Measurements from ENCODE around the gene PDE10A.
"Not testable (repeated sequence)": the region's sequence is repeated elsewhere in the genome, so short reads cannot be mapped to it uniquely, and the experiment has no call there.

PDE10A gene

GRCh38 chr6:165624871-165625639 lies 38.0 kb downstream of the PDE10A start:
- DNase-seq (ENCODE audit: low read depth) = no peak

DNA sequence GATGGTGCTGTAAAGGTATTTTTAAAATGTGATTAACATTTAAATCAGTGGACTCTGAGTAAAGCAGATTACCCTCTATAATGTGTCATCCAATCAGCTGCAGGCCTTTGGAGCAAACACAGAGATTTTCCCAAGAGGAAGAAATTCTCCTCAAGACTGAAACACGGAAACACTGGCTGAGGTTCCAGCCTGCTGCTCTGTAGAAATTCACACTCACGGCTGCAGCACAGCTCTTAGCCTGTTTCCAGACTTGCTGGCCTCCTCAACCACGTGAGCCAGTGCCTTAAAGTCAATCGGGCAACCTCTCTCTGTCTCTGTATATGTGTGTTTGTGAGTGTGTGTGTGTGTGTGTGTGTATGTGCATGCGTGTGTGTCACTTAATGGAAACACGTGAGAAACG lies 41.1 kb downstream of the PDE10A start:
- DNase-seq (ENCODE audit: low read depth) = no peak

- DNase-seq (ENCODE audit: low read depth) = not testable (repeated sequence)
Measured at GRCh38 chr6:165618891-165619290, 44.1 kb downstream of the PDE10A start.

GRCh38 chr6:165618241-165618640 lies 44.8 kb downstream of the PDE10A start:
- DNase-seq (ENCODE audit: low read depth) = no peak

DNA sequence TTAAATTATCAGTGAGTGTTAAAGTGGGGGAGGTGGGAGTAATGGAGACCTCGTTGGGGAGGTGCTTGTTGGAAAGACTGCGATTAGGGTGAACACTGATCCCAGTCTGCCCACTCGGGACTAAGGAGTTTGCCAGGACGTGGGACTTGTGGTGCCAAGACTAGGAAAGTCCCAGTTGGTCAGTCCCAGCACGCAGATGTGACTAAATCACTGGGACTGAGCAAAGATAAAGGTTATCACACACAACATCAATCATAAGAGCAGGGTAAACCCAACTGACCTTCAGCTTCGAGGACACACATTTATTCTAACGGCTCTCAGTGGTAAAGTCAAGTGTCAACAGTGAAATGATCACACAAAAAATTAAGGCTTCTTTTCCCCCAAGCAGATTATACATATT lies 45.5 kb downstream of the PDE10A start:
- DNase-seq (ENCODE audit: low read depth) = no peak

- DNase-seq (ENCODE audit: low read depth) = no peak
Measured at GRCh38 chr6:165616116-165616515, 46.9 kb downstream of the PDE10A start.

DNA sequence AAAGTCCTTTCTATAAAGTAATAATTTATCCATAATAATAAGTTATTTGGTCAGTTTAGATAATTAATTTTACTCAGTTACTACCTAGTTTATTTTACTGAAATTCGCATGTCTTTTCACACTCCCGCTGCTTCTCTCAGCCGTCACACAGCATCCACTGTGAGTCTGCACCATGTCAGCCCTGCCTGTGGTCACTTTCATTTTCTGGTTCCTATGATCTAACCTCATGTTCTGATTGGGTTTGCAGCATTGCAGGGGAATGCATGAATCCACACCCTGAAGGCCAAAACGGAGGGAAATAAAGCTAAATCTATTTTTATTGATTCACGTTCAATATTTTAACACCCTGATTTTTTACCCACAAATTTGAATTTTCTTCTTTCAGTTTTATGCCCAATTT lies 47.4 kb downstream of the PDE10A start:
- DNase-seq (ENCODE audit: low read depth) = no peak

GRCh38 chr6:165611294-165611693 lies 51.7 kb downstream of the PDE10A start:
- no peak for DNase-seq (ENCODE audit: low read depth)

GRCh38 chr6:165608577-165608976 lies 54.5 kb downstream of the PDE10A start:
- not testable (repeated sequence) for DNase-seq (ENCODE audit: low read depth)

GRCh38 chr6:165606740-165607008 lies 56.4 kb downstream of the PDE10A start:
- no peak for DNase-seq (ENCODE audit: low read depth)

GRCh38 chr6:165605901-165606739 lies 56.9 kb downstream of the PDE10A start:
- no peak for DNase-seq (ENCODE audit: low read depth)

GRCh38 chr6:165605182-165605875 lies 57.7 kb downstream of the PDE10A start:
- no peak for DNase-seq (ENCODE audit: low read depth)

DNA sequence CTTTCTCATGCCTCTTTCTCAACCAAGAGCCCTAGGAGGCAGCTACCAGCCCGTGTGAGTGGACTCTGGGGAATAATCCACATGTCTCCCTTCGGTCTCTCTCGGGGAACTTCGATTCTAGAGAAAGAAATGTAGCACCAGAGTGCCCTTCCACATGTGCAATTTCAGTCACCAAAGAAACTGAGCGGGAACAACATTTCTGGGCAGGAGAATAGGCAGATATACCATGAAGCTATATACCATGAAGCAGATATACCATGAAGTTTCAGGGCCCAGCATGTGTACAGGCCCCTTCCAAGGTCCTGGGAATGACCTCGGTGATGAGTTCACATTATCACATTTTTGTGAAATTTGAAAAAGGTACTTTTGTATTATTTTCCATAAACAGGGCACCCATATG lies 60.8 kb downstream of the PDE10A start:
- DNase-seq (ENCODE audit: low read depth) = no peak

- no peak for DNase-seq (ENCODE audit: low read depth)
Measured at GRCh38 chr6:165600606-165601005, 62.4 kb downstream of the PDE10A start.

- DNase-seq (ENCODE audit: low read depth) = no peak
Measured at GRCh38 chr6:165599596-165600487, 63.2 kb downstream of the PDE10A start.

DNA sequence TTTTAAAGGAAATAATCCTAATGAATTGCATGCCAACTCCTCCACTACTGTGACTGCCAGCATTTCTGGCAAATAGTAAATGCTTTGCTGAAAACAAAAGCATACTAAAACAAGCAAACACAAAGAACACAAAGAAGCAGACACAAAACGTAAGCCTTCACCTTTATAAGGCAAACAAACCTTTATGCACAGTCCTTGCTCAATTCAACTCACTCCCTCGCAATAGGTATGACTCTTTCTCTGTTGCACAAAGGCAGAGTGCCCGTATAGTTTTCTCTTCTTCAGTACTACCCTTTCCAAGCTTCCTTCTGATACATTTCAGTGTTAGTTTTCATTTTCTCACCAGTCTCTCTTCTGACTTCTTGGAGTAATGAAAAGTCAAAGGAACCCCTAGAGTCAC lies 63.9 kb downstream of the PDE10A start:
- no peak for DNase-seq (ENCODE audit: low read depth)

- DNase-seq (ENCODE audit: low read depth) = no peak
Measured at GRCh38 chr6:165597821-165598220, 65.2 kb downstream of the PDE10A start.

DNA sequence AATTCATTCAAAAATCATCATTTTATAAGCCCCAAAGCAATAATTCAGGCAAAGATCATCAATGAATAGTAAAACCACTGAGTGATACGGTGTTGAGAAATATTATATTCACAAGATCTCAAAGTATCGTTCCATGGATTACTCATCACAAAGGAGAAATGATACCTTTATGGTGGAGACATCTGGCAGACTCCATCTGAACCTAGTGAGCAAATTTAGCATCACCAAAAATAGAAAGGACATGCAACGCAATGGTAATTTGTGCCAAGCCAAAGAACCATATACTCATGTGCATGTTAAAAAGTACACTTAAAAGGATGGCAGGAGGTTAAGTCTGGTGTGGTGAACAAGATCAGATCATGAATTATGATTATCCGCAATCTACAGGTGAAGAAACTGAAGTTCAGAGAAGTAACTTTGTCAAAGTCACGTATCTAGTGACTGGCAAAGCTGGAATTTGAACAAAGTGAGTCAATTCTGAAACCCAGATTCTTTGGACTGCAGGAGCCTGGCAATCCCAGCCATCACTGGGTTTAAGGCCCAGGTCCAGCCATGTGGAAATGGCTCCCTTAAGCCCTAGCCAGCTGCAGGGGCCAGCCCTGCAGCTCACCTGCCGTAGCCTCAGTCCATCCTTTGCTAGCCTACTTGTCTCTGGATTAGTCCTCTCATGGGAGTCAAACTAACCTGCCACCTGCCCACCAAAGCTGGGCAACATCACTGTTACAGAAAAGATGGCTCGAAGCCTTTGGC lies 68.3 kb downstream of the PDE10A start:
- no peak for DNase-seq (ENCODE audit: low read depth)

DNA sequence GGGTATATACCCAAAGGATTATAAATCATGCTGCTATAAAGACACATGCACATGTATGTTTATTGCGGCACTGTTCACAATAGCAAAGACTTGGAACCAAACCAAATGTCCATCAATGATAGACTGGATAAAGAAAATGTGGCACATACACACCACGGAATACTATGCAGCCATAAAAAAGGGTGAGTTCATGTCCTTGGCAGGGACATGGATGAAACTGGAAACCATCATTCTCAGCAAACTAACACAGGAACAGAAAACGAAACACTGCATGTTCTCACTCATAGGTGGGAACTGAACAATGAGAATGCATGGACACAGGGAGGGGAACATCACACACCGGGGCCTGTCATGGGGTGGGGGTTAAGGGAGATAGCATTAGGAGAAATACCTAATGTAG lies 70.1 kb downstream of the PDE10A start:
- not testable (repeated sequence) for DNase-seq (ENCODE audit: low read depth)

GRCh38 chr6:165588515-165588914 lies 74.5 kb downstream of the PDE10A start:
- no peak for DNase-seq (ENCODE audit: low read depth)

- no peak for DNase-seq (ENCODE audit: low read depth)
Measured at GRCh38 chr6:165587206-165587605, 75.8 kb downstream of the PDE10A start.

Measured in T-helper 22 cell (primary cell).